Measurements from ENCODE around the gene TMEM40.

DNA sequence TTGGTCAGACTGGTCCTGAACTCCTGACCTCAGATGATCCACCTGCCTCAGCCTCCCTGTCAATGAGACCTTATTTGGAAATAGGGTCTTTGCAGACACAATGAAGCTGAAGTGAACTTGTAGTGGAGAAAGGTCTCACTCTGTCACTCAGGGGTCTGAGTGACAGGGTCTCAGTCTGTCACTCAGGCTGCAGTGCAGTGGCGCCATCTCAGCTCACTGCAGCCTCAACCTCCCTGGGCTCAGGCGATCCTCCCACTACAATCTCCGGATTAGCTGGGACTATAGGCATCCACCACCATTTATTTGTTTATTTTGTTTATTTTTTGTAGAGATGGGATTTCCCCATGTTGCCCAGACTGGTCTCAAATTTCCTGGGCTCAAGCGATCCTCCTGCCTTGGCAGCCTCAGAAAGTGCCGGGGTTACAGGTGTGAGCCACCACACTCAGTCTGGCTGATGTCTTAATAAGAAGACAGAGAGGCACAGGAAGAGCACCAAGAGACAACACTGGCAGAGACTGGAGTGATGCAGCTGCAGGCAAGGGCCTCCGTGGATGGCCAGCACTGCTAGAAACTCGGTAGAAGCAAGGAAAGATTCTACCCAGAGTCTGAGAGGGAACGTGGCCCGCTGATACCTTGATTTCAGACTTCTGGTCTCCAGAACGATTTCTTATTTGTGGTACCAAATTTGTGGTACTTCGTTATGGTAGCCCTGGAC is 68.9 kb downstream of the TMEM40 start:
- TF ChIP-seq, protein P1, sequence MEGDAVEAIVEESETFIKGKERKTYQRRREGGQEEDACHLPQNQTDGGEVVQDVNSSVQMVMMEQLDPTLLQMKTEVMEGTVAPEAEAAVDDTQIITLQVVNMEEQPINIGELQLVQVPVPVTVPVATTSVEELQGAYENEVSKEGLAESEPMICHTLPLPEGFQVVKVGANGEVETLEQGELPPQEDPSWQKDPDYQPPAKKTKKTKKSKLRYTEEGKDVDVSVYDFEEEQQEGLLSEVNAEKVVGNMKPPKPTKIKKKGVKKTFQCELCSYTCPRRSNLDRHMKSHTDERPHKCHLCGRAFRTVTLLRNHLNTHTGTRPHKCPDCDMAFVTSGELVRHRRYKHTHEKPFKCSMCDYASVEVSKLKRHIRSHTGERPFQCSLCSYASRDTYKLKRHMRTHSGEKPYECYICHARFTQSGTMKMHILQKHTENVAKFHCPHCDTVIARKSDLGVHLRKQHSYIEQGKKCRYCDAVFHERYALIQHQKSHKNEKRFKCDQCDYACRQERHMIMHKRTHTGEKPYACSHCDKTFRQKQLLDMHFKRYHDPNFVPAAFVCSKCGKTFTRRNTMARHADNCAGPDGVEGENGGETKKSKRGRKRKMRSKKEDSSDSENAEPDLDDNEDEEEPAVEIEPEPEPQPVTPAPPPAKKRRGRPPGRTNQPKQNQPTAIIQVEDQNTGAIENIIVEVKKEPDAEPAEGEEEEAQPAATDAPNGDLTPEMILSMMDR (conservative IDR thresholded peaks at IDR 0.05; ENCODE audit: low read length): no peak
- no peak for TF ChIP-seq EZH2phosphoT487 (IDR thresholded peaks at IDR 0.05; ENCODE audit: borderline replicate concordance, low read depth, low read length)

Data from OCI-LY7 (cell line).